CD4-positive, CD25-positive, alpha-beta regulatory T cell (primary cell): ENCODE measurements around the gene KLF9. TPM values are rescaled to one million over a fixed set of nuclear protein-coding genes. Genes with fewer than 3 reads are reported as not detected.

Source experiments
- ATAC-seq, 2 donors: fragments of 150-1000 bp; cut with Tn5 transposase; one replicate each; pipeline ENCODE4 v1.10.0; 2021; ENCODE audit warnings: low read depth in 2 of 2, moderate number of reproducible peaks in 2 of 2, moderate library complexity in 1 of 2
- DNase-seq, 3 donors: peaks; one replicate each; pipeline versions ENCODE4 v3.0.0 to v3.0.0-alpha.2; 2012 to 2022; ENCODE audit warnings: mixed read lengths in 1 of 3
- H3K27ac ChIP-seq: one replicate; pipeline ENCODE4 v1.7.0; 2013; ENCODE audit warnings: mild to moderate bottlenecking, low read length; ENCODE audit not compliant: insufficient read depth, poor library complexity, severe bottlenecking
- H3K27me3 ChIP-seq: one replicate; pipeline ENCODE4 v1.7.0; 2013; ENCODE audit warnings: low read length; ENCODE audit not compliant: control insufficient read depth, insufficient read depth
- H3K36me3 ChIP-seq: one replicate; pipeline ENCODE4 v1.7.0; 2013; ENCODE audit warnings: mild to moderate bottlenecking, low read length, moderate library complexity; ENCODE audit not compliant: control insufficient read depth, insufficient read depth
- H3K4me1 ChIP-seq: 2 replicates; pipeline ENCODE4 v1.7.0; 2013; ENCODE audit warnings: mild to moderate bottlenecking, low read length; ENCODE audit not compliant: insufficient read depth, control insufficient read depth, poor library complexity, severe bottlenecking
- H3K4me3 ChIP-seq: one replicate; pipeline ENCODE4 v1.7.0; 2013; ENCODE audit warnings: low read depth, mild to moderate bottlenecking, low read length, moderate library complexity
- H3K9me3 ChIP-seq, 2 experiments: 1 replicate in 1 of 2; 2 replicates in 1 of 2; pipeline ENCODE4 v1.7.0; 2013; ENCODE audit warnings: low read length in 2 of 2, mild to moderate bottlenecking in 1 of 2, moderate library complexity in 1 of 2; ENCODE audit not compliant: control insufficient read depth in 2 of 2
- H3K27ac Mint-ChIP-seq, 3 donors: one replicate each; pipeline ENCODE4 v1.8.0; 2020 to 2022; ENCODE audit warnings: mild to moderate bottlenecking in 3 of 3, mixed read lengths in 3 of 3, moderate library complexity in 2 of 3
- H3K27me3 Mint-ChIP-seq: one replicate; pipeline ENCODE4 v1.8.0; 2022; ENCODE audit warnings: mild to moderate bottlenecking, mixed read lengths
- H3K36me3 Mint-ChIP-seq: one replicate; pipeline ENCODE4 v1.8.0; 2020; ENCODE audit warnings: mixed read lengths
- H3K4me1 Mint-ChIP-seq, 4 donors: one replicate each; pipeline ENCODE4 v1.8.0; 2020 to 2022; ENCODE audit warnings: mixed read lengths in 4 of 4, mild to moderate bottlenecking in 1 of 4
- H3K4me3 Mint-ChIP-seq, 4 donors: one replicate each; pipeline ENCODE4 v1.8.0; 2020 to 2022; ENCODE audit warnings: mild to moderate bottlenecking in 4 of 4, mixed read lengths in 4 of 4, moderate library complexity in 3 of 4
- H3K9me3 Mint-ChIP-seq, 7 donors: one replicate each; pipeline ENCODE4 v1.8.0; 2020 to 2022; ENCODE audit warnings: mixed read lengths in 7 of 7, mild to moderate bottlenecking in 3 of 7, moderate library complexity in 2 of 7
- polyA plus RNA-seq, 4 donors: library from polyadenylated mRNA; unstranded; fragments of 300-500 nt; fragmentation: Illumina TruSeq; gene quantifications; one replicate each; pipeline ENCODE4 v1.2.3, GENCODE V29; 2021
- total RNA-seq: library from RNA; stranded (reverse); gene quantifications from one replicate; pipeline ENCODE4 v1.2.3, GENCODE V29; 2022

KLF9 gene
- total and polyA plus RNA-seq, 5 donors from 2014 or later, result 1.4 to 86.7 (median 3.6) TPM

DNA sequence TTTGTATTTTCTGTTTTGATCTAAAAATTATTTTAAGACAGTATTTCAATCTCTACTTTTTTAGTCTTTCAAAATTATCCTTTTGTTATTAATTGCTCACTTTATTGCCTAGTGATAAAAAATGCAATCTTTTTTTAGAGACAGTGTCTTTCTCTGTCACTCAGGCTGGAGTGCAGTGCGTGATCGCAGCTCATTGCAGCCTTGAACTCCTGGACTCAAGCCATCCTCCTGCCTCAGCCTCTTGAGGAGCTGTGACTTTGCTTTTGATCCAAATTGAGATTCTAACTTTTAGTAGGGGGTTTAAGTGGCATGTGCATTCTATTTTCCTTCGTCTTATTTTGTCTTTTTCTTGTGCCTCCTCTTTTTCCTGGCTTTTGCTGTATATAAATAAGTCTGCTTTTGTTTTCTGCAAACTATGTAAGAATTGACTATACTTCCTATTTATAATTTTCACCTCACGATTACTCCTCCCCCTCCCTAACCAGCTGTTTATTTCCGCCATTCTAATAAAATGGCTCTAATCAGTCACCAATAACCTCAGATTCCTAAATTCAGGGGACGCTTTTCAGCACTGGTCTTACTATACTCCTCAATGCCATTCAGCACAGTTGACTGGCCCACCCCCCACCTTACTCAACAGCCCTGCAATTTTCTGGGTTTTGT lies 32.3 kb downstream of the KLF9 start:
- H3K4me1 Mint-ChIP-seq, result peaks cover 0 to 14% (median 10%) of the 10 kb centered on the region in 4 donors
- DNase-seq, result no peak
- Histone ChIP-seq H3K27ac (no peak overlapping the region), H3K36me3 (peaks cover 19% of the 10 kb centered on the region), H3K9me3 (no peaks in the 10 kb centered on the region), H3K4me3 (no peak overlapping the region), H3K4me1 (no peaks in the 10 kb centered on the region), H3K27me3 (no peaks in the 10 kb centered on the region)
- peaks cover 32% of the 10 kb centered on the region for H3K36me3 Mint-ChIP-seq
- H3K9me3 Mint-ChIP-seq, result no peaks in the 10 kb centered on the region
- H3K27ac Mint-ChIP-seq, result no peak overlapping the region
- no peaks in the 10 kb centered on the region for H3K27me3 Mint-ChIP-seq
- H3K4me3 Mint-ChIP-seq, result no peak overlapping the region
- no peak for ATAC-seq

DNA sequence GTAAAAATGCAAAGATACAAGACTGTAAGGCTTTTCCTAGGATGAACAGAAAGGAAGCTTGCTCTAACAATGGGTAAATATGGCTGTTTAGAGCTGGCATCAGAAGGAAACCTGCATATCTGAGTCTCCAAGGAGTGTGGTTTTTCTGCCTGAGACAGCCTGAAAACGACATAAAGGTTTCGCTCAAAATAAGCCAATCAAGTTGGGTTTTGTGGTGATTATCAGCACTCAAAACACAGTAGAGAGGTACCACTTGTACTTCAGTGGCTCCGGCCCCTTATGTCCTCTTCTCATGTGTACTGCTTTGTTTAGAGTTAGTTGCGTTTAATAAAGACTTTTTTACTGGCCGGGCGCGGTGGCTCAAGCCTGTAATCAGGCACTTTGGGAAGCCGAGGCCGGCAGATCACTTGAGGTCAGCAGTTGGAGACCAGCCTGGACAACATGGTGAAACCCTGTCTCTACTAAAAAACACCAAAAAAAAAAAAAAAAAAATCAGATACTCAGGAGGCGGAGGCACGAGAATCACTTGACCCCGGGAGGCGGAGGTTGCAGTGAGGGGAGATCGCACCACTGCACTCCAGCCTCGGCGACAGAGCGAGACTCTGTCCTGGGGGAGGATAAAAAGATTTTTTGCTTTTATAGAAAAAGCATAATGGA lies 39.4 kb downstream of the KLF9 start:
- DNase-seq, result no peak
- H3K4me1 Mint-ChIP-seq, result peaks cover 0 to 5% (median 4%) of the 10 kb centered on the region in 4 donors
- Histone ChIP-seq H3K27me3 (no peaks in the 10 kb centered on the region), H3K36me3 (no peaks in the 10 kb centered on the region), H3K4me1 (no peaks in the 10 kb centered on the region), H3K9me3 (no peaks in the 10 kb centered on the region), H3K4me3 (no peak overlapping the region), H3K27ac (no peak overlapping the region)
- H3K36me3 Mint-ChIP-seq, result no peaks in the 10 kb centered on the region
- H3K9me3 Mint-ChIP-seq, result no peaks in the 10 kb centered on the region
- H3K4me3 Mint-ChIP-seq, result no peak overlapping the region
- ATAC-seq, result no peak
- peaks cover 4% of the 10 kb centered on the region for H3K27me3 Mint-ChIP-seq
- no peak overlapping the region for H3K27ac Mint-ChIP-seq

DNA sequence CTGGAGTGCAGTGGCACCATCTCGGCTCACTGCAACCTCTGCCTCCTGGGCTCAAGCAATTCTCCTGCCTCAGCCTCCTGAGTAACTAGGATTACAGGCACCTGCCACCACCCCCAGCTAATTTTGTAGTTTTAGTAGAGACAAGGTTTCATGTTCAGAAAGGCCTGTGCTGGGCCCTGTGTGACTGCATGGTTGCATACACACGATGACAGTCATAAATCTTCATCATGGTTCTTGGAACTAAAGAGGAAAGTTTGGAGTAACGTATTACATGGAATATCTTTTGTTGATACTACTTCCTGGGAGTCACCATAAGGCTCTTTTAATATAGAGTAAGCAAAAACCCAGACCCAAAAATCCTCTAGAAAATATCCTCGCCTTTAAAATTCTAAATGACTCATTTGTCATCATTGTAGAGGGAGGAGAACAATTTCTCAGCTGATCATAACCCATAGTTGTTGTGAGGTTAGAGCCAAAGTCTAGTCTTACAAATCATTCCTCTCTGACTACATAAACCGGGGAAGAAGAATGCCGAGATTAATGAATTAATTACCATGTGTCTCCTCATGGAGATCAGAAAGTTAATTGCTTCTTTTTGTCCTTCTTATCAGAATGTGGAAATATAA lies 47.0 kb downstream of the KLF9 start:
- Histone ChIP-seq H3K4me3 (no peak overlapping the region), H3K27me3 (no peaks in the 10 kb centered on the region), H3K9me3 (no peaks in the 10 kb centered on the region), H3K4me1 (no peaks in the 10 kb centered on the region), H3K36me3 (no peaks in the 10 kb centered on the region), H3K27ac (no peak overlapping the region)
- Mint-ChIP-seq H3K9me3 (no peaks in the 10 kb centered on the region), H3K27me3 (no peaks in the 10 kb centered on the region), H3K36me3 (peaks cover 3% of the 10 kb centered on the region), H3K4me3 (no peak overlapping the region), H3K4me1 (peaks cover 0 to 3% (median 0%) of the 10 kb centered on the region in 4 donors), H3K27ac (no peak overlapping the region)
- DNase-seq, result no peak
- ATAC-seq, result no peak

DNA sequence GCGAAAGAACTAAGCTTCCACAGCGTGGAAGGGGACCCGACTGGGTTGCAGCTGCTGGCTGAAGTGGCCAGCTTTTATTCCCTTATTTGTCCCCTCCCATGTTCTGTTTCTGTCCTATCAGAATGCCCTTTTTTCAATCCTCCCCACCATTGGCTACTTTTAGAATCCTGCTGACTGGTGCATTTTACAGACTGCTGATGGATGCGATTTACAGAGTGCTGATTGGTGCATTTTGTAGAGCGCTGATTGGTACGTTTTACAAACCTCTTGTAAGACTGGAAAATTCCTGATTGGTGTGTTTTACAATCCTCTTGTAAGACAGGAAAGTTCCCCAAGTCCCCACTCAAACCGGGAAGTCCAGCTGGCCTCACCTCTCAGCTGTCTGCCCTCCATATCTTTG lies 50.7 kb downstream of the KLF9 start:
- Histone ChIP-seq H3K27me3 (no peaks in the 10 kb centered on the region), H3K27ac (no peak overlapping the region), H3K4me1 (no peaks in the 10 kb centered on the region), H3K4me3 (no peak overlapping the region), H3K36me3 (no peaks in the 10 kb centered on the region), H3K9me3 (no peaks in the 10 kb centered on the region)
- ATAC-seq (no peak), DNase-seq (no peak)
- Mint-ChIP-seq H3K4me3 (no peak overlapping the region), H3K27me3 (no peaks in the 10 kb centered on the region), H3K27ac (no peak overlapping the region), H3K4me1 (peaks cover 0 to 2% (median 0%) of the 10 kb centered on the region in 4 donors), H3K36me3 (peaks cover 3% of the 10 kb centered on the region), H3K9me3 (no peaks in the 10 kb centered on the region)

DNA sequence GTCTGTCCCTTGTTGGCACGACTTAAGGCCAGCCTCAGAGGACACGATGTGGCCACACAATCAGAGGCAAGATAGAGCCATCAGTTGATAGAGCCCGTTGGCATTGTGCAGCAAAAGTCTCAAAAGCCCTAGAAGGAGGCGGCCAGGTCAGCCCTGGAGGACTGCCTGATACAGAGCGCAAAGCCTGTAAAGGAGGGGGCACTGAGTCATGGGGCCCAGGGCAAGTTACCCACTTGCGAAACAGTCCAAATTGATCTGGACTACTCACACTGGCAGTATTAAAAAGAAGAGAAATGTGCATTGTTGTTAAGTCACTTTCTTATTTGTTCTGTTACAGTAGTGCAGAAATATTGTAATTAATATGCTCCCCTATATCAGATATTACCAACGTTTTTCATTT lies 51.5 kb downstream of the KLF9 start:
- Mint-ChIP-seq H3K27ac (no peak overlapping the region), H3K9me3 (no peaks in the 10 kb centered on the region), H3K4me1 (peaks cover 0 to 2% (median 0%) of the 10 kb centered on the region in 4 donors), H3K36me3 (peaks cover 3% of the 10 kb centered on the region), H3K4me3 (no peak overlapping the region), H3K27me3 (no peaks in the 10 kb centered on the region)
- Histone ChIP-seq H3K4me1 (no peaks in the 10 kb centered on the region), H3K4me3 (no peak overlapping the region), H3K9me3 (no peaks in the 10 kb centered on the region), H3K27ac (no peak overlapping the region), H3K36me3 (no peaks in the 10 kb centered on the region), H3K27me3 (no peaks in the 10 kb centered on the region)
- ATAC-seq (no peak), DNase-seq (no peak)

DNA sequence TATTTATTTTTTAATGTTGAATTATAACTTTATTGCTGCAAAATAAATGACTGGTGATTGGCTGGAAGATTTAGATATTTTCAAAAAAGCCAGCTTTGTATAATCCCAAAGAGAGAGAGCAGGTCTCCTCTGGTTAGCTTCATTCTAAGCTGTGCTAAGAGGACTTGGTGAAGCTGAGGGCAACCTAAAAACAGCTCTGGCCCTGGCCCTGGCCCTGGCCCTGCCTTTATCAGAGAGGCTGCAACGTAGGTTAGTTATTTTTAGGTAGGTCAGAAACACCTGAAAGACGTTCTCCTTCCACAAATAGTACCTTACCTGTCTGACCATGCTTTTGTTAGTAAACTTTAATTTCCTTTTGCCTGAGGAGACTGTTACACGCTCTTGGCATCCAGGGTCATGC lies 58.7 kb downstream of the KLF9 start:
- Mint-ChIP-seq H3K4me1 (peaks cover 0 to 4% (median 1%) of the 10 kb centered on the region in 4 donors), H3K4me3 (no peak overlapping the region), H3K27ac (peak overlapping the region in 2 of 3 donors; percentile 41 to 58), H3K36me3 (peaks cover 4% of the 10 kb centered on the region), H3K9me3 (no peaks in the 10 kb centered on the region), H3K27me3 (no peaks in the 10 kb centered on the region)
- ATAC-seq (no peak), DNase-seq (no peak)
- H3K4me1 ChIP-seq, result no peaks in the 10 kb centered on the region
- peaks cover 10% of the 10 kb centered on the region for H3K36me3 ChIP-seq
- no peaks in the 10 kb centered on the region for H3K27me3 ChIP-seq
- no peak overlapping the region for H3K4me3 ChIP-seq
- H3K9me3 ChIP-seq, result no peaks in the 10 kb centered on the region
- H3K27ac ChIP-seq, result no peak overlapping the region

DNA sequence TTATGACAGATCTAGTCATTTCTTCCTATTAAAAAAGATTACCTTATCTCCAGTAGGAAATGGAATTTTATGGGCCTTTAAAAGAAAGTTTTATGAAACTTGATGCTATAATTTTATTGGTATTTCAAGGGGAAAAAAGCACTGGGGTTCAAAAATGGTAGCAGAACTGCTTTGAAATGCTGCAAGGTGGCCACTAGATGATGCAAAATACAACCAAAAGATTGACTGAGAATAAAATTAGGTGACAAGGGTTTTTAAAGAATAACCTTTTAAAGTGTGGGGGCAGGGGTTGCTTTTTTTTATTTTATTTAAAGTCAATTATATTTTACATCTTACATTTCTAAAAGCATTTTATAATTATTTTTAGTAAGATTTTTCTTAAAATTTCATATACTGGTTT lies 61.7 kb downstream of the KLF9 start:
- Histone ChIP-seq H3K27ac (no peak overlapping the region), H3K4me1 (no peaks in the 10 kb centered on the region), H3K36me3 (peaks cover 34% of the 10 kb centered on the region), H3K4me3 (no peak overlapping the region), H3K27me3 (no peaks in the 10 kb centered on the region), H3K9me3 (no peaks in the 10 kb centered on the region)
- Mint-ChIP-seq H3K36me3 (peaks cover 22% of the 10 kb centered on the region), H3K27ac (no peak overlapping the region), H3K9me3 (no peaks in the 10 kb centered on the region), H3K4me1 (peaks cover 0 to 4% (median 1%) of the 10 kb centered on the region in 4 donors), H3K27me3 (no peaks in the 10 kb centered on the region), H3K4me3 (no peak overlapping the region)
- DNase-seq (peak in 2 of 3 donors; percentile 21 to 36), ATAC-seq (no peak)
